NCI-H1930 (cell line): Measurements from ENCODE around the gene NUPR1.
"Not testable (repeated sequence)": the region's sequence is repeated elsewhere in the genome, so short reads cannot be mapped to it uniquely, and the experiment has no call there.

Experiments used
- DNase-seq, 2 experiments: peaks; one replicate each; lab custom pipeline; 2025; lab: John Stamatoyannopoulos, UW

Gene NUPR1, protein sequence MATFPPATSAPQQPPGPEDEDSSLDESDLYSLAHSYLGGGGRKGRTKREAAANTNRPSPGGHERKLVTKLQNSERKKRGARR

GRCh38 chr16:28538733-28539596 is at the start of gene NUPR1:
Gene NUPR1 (minus strand): TSS chr16:28538974. CDS start chr16:28538907, 67 bp downstream.
- no peak for DNase-seq

- no peak for DNase-seq
These were observed 48.6 kb upstream of the NUPR1 start for GRCh38 chr16:28587386-28587785.

GRCh38 chr16:28586466-28586865 is 47.7 kb upstream of the NUPR1 start:
- no peak for DNase-seq

- no peak for DNase-seq
These were observed 46.9 kb upstream of the NUPR1 start for GRCh38 chr16:28585674-28586073.

DNA sequence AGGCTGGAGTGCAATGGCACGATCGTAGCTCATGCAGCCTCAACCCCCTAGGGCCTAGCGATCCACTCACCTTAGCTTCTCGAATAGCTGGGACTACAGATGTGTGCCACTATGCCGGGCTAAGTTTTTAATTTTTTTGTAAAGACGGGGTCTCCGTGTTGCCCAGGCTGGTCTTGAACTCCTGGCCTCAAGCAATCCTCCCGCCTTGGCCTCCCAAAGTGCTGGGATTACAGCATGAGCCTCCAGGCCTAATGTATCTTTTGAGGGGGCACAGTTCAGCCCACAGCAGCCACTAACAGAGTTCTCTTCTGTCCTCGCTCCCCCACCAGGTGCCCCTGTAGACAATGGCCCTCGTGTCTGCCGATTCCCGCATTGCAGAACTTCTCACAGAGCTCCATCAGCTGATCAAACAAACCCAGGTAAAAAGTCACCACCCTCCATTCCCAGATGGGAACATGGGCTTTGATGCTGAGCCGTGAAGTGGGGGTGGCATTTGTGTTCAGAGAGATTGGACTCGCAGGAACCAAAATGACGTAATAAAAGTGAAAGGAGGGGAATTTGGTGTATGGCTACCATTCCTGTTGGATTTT is 42.0 kb upstream of the NUPR1 start:
- DNase-seq, result no peak

DNA sequence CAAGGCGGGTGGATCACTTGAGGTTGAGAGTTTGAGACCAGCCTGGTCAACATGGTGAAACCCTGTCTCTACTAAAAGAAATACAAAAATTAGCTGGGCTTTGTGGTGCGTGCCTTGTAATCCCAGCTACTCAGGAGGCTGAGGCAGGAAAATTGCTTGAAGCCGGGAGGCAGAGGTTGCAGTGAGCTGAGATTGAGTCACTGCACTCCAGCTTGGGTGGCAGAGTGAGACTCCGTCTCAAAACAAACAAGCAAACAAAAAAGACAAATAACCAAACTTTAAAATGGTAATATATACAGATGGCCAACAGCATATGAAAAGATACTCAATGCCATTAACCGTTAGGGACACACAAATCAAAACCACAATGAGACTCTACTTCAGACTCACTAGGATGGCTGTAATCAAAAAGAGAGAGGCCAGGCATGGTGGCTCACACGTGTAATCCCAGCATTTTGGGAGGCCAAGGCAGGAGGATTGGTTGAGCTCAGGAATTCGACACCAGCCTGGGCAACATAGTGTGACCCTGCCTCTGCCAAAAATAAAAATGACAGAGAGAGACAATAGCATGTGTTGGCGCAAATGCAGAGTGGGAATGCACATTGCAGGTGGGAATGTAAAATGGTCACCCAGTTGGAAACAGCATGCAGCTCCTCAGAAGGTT is 36.8 kb upstream of the NUPR1 start:
- DNase-seq, result no peak

GRCh38 chr16:28574925-28575324 is 36.2 kb upstream of the NUPR1 start:
- no peak for DNase-seq

DNA sequence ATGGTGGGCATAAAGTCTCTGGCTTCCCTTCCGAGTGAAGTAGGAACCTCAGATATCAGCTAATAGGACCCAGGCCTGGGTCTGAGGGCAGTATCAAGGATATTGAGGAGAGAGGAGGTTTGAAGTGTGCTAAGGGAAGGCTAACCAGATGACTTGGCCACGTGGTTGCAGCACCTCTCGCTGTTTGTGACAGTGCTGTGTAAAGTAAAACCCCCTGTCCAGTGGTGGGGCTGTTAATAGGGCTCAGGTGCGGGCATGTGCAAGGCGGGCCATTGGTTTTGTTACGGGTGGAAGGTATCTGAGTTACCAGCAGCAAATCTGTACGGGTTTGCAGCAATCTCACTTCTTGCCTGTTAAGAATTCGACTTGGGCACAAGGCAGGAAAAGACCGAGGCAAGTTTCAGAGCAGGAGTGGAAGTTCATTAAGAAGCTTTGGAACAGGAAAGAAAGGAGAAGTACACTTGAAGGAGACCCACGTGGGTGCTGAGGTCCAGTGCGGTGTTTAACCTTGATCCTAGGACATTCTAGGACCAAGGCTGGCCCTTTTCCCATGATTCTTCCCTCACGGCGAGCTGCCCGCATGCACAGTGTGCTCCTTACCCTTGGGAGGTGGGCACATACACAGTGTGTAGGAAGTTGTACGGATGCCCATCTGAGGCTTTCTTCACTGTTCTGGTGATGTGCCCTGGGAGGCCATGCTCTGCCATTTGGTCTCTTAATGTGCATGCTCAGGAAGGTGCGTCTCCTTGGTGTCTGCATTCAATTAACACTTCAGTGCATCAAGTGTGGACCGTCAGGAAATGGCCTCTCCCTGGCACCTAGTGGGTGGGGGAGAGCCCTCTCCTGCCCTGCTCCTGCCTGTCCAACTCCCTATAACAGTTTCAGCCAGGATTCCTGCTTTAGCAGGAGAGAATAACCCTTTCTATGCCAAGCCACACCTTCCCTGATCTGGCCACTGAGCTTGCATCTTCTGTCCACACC is 35.3 kb upstream of the NUPR1 start:
- DNase-seq, result no peak

DNA sequence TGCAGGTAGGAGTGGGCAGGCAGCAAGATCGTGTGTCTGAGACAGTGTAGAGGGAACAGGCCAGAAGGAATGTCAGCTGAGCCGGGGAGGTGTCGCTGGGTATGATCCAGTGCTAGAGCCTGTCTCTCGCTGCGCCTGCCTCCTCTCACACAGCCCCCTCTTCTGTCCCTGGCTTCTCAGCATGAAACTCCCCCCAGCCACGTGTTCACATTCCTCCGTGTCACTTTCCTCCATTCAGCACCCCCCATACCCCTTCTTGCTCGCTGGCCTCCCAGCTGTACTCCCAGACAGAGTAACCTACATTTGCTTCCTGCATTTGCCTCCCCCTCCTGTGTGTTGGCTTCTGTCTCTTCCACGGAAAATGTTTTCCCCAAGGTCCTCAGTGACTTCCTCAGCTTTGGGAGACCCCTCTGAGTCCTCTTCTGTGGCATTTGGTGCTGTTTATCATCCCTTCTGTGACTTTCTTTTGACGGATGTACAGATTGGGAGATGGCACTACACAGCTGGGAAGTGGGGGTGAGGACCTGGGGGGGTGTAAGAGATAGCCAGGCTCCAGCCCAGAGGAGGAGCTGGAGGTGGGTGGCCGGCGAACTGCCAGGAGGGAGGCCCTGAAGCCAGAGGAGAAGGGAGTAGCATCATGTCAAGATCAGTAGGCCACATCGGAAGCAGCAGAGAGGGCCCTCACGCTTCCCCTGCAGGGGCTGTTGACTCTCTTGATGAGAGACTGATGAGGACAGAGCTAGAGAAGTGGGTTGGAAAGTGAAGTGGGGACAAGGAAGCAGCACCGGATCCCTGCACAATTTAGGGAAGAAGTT is 34.1 kb upstream of the NUPR1 start:
- DNase-seq, result no peak

GRCh38 chr16:28569968-28570752 is 31.4 kb upstream of the NUPR1 start:
- no peak for DNase-seq

DNA sequence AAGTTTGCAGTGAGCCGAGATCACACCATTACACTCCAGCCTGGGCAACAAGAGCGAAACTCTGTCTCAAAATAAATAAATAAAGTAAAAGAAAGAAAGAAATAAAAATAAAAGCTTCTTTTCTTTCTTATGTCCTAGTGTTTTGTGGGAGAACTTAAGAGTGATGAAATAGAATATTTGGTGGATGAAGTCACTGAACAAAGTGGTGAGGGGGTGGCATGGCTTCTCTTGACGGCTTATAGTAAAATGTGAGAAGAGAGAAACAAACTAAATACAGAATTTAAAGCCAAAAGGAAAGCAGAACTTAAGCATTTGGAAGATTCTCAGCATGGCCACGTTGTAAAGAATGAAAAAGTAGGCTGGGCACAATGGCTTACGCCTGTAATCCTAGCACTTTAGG is 30.2 kb upstream of the NUPR1 start:
- DNase-seq, result no peak

GRCh38 chr16:28567292-28567691 is 28.5 kb upstream of the NUPR1 start:
- no peak for DNase-seq

GRCh38 chr16:28566233-28566925 is 27.6 kb upstream of the NUPR1 start:
- DNase-seq, result not testable (repeated sequence)

DNA sequence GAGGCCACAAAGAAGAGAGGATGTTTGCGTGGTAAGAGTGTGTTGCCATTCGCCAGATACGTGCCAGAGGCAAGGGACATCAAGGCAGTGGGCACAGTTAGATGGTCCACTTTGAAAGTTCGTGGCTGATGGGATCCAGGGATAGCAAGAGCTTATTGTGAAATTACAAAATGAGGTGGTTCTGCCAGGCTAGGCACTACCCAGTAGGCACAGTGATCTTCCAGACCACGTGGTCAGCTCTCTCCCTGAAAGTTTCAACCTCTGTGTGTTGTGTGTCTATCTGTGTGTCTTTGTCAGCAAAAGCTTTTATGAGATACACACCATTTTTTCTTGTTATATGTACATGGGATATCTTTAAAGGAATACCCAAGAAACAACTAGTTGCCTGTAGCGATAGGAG is 24.4 kb upstream of the NUPR1 start:
- DNase-seq, result no peak

GRCh38 chr16:28562199-28562598 is 23.4 kb upstream of the NUPR1 start:
- DNase-seq, result no peak

- no peak for DNase-seq
These were observed 22.9 kb upstream of the NUPR1 start for GRCh38 chr16:28561557-28562187.

- no peak for DNase-seq
These were observed 19.7 kb upstream of the NUPR1 start for GRCh38 chr16:28558456-28558855.

DNA sequence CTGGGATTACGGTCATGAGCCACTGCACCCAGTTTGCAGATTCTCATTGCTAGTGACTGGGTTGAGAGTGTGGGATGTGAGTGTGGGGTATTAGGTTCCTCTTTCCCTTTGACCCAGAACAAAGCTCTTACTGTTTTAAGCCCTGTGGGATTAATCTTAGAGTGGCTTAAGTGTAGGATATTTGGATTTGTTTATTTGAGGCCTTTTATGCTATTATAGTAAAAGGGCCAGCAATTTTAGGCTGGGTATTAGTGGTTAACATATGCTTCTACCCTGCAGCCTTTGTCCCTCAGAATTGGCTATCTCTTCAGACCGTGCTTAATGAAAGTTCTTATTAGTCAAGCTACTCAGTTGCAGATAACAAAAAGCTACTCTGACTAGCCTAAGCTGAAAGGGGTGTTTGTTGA is 18.1 kb upstream of the NUPR1 start:
- DNase-seq, result no peak

- DNase-seq, result no peak
These were observed 16.8 kb upstream of the NUPR1 start for GRCh38 chr16:28555561-28555960.
